ENCODE measurements around the gene PROB1. TPM values are rescaled to one million over a fixed set of nuclear protein-coding genes. Genes with fewer than 3 reads are reported as not detected.

PROB1 gene
- total and polyA plus RNA-seq, 7 donors, result 15.2 to 86.7 (median 42.3) TPM

DNA sequence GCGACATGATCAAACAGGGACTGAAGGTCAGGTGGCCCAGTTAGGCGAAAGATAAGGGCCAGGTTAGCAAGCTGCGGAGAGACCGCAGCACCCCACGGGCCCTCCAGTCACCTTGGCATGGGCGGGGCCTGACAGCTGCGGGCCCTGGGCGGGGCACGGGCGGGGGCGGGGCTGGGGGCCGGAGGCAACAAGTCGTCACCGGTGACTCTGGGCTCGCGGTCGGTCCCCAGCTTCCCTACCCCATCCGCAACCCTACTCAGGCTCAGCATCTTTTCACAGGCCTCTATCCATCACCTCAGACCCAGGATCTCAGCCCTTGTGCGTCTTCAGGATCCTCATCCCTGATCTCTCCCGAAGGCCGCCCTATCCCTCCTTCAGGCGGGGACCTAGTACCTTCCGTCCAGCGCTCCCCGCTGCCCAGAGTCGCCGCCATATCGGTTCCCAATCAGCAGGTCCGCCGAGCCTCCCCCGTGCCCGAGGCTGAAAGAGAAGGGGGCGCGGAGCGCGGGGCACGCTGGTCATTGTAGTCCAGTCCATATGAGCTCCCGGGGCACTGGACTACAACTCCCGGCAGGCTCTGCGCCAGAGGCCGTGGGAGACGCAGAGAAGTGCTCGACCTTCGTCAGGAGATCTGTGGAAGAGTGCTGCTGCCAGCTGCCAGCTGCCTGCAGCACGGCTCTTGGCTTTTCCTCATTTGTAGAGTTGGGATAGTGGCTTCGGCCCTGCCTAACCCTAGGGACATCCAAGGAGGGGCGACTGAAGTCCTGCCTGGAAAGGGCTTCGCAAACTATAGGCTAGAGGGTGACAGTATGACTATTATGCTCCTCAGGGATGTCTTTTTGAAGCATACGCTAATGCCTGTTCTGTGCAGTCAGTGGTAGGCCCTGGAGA lies 44.4 kb upstream of the PROB1 start, which contains the start of gene DNAJC18:
Gene DNAJC18 (minus strand): TSS at position 513 of the 891 bp plus-strand sequence. CDS start 80 bp downstream, at position 433.
- DNase-seq (peak; percentile 96 to 97), ATAC-seq (peak; percentile 98 to 99 (median 98))
- H3K27me3 ChIP-seq (ENCODE audit: insufficient read depth in 3 of 3, low read length in 2 of 3), result no peaks in the 10 kb centered on the region
- peaks cover 12% of the 10 kb centered on the region for H3K4me1 ChIP-seq
- H3K36me3 ChIP-seq (ENCODE audit: insufficient read depth in 1 of 2, low read depth in 1 of 2), result peaks cover 0 to 26% of the 10 kb centered on the region in 2 donors
- intact Hi-C loops (cut with DNase I), result loop anchor here in 1 of 2 donors (5.0 kb wide), 1 partner anchor 123 kb away; the partner anchor contains the start of gene UBE2D2
- no peaks in the 10 kb centered on the region for H3K9me3 ChIP-seq
- WGBS, 3 donors, result 2 to 4% (median 3%) methylated on average over 49 of the region's 49 CpGs
- peak within 1 kb of the TSS; percentile 100 for H3K27ac ChIP-seq
- H3K4me3 ChIP-seq, result peak within 1 kb of the TSS; percentile 94
- TF ChIP-seq, protein P1, sequence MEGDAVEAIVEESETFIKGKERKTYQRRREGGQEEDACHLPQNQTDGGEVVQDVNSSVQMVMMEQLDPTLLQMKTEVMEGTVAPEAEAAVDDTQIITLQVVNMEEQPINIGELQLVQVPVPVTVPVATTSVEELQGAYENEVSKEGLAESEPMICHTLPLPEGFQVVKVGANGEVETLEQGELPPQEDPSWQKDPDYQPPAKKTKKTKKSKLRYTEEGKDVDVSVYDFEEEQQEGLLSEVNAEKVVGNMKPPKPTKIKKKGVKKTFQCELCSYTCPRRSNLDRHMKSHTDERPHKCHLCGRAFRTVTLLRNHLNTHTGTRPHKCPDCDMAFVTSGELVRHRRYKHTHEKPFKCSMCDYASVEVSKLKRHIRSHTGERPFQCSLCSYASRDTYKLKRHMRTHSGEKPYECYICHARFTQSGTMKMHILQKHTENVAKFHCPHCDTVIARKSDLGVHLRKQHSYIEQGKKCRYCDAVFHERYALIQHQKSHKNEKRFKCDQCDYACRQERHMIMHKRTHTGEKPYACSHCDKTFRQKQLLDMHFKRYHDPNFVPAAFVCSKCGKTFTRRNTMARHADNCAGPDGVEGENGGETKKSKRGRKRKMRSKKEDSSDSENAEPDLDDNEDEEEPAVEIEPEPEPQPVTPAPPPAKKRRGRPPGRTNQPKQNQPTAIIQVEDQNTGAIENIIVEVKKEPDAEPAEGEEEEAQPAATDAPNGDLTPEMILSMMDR (IDR thresholded peaks at IDR 0.05), result no peak

DNA sequence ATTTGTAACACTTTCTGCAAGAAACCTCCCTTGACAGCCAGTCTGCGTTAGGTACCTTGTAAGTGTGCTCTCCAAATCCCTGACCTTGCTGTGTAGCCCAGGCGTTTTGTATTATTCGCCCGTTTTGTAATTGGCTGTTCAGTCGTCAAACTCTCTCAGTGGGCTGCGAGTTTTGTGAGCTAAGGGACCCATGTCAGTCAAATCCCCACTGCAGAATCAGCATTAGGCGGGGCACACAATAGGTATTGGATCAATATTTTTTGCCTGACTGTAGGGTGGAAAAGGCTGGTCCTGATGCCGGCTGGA lies 43.8 kb upstream of the PROB1 start:
- ATAC-seq (no peak), DNase-seq (no peak)
- Histone ChIP-seq H3K4me3 (peak overlapping the region; percentile 94), H3K27me3 (ENCODE audit: insufficient read depth in 3 of 3, low read length in 2 of 3) (no peaks in the 10 kb centered on the region), H3K27ac (peak overlapping the region; percentile 100), H3K36me3 (ENCODE audit: insufficient read depth in 1 of 2, low read depth in 1 of 2) (peaks cover 0 to 32% of the 10 kb centered on the region in 2 donors), H3K4me1 (peaks cover 12% of the 10 kb centered on the region), H3K9me3 (no peaks in the 10 kb centered on the region)
- TF ChIP-seq, protein P1 (IDR thresholded peaks at IDR 0.05), result no peak
- 18 to 34% (median 27%) methylated on average over 8 of the region's 8 CpGs for WGBS, 3 donors
- intact Hi-C loops (cut with DNase I), result loop anchor here in 1 of 2 donors (5.0 kb wide), 1 partner anchor 124 kb away; the partner anchor contains the start of gene UBE2D2

DNA sequence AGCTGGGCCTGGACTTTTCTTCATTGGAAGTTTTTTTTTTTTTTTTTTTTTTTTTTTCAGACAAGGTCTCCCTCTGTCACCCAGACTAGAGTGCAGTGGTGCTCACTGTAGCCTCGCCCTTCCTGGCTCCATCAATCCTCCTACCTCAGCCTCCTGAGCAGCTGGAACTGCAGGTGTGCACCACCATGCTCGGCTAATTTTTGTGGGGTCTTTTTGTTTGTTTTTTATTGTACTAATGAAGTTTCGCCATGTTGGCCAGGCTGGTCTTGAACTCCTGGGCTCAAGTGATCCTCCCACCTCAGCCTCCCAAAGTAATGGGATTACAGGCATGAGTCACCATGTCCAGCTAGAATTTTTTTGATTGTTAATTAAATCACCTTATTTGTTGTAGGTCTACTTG lies 40.8 kb upstream of the PROB1 start:
- TF ChIP-seq, protein P1 (IDR thresholded peaks at IDR 0.05), result no peak
- H3K27ac ChIP-seq, result no peak overlapping the region
- H3K9me3 ChIP-seq, result no peaks in the 10 kb centered on the region
- intact Hi-C loops (cut with DNase I), result loop anchor here in 1 of 2 donors (5.0 kb wide), 1 partner anchor 127 kb away; the partner anchor contains the start of gene UBE2D2
- H3K27me3 ChIP-seq (ENCODE audit: insufficient read depth in 3 of 3, low read length in 2 of 3), result no peaks in the 10 kb centered on the region
- DNase-seq, result no peak
- WGBS, 3 donors, result 97 to 99% (median 99%) methylated on average over 3 of the region's 3 CpGs
- peaks cover 0 to 61% of the 10 kb centered on the region in 2 donors for H3K36me3 ChIP-seq (ENCODE audit: insufficient read depth in 1 of 2, low read depth in 1 of 2)
- ATAC-seq, result no peak
- peaks cover 12% of the 10 kb centered on the region for H3K4me1 ChIP-seq
- no peak overlapping the region for H3K4me3 ChIP-seq

DNA sequence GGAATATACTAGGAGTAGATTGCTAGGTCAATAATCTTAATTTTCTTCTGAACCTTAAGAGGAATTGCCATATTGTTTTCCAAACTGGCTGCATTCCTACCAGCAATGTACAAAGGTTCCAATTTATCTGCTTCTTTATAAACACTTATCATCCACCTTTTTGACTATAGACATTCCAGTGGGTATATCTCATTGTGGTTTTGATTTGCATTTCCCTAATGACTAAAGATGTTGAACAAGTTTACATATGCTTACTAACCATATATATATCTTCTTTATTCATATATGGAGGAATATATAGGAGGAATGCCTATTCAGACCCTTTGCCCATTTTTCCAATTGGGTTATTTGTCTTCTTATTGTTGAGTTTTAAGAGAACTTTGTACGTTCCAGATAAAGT lies 36.8 kb upstream of the PROB1 start:
- no peak overlapping the region for H3K4me3 ChIP-seq
- no peak for ATAC-seq
- no peak for DNase-seq
- H3K9me3 ChIP-seq, result no peaks in the 10 kb centered on the region
- no peaks in the 10 kb centered on the region for H3K27me3 ChIP-seq (ENCODE audit: insufficient read depth in 3 of 3, low read length in 2 of 3)
- H3K36me3 ChIP-seq (ENCODE audit: insufficient read depth in 1 of 2, low read depth in 1 of 2), result peaks cover 4 to 93% of the 10 kb centered on the region in 2 donors
- TF ChIP-seq, protein P1 (IDR thresholded peaks at IDR 0.05), result no peak
- intact Hi-C loops (cut with DNase I), result no loop called here
- 89 to 96% (median 96%) methylated on average over 1 of the region's 1 CpG for WGBS, 3 donors
- no peak overlapping the region for H3K27ac ChIP-seq
- H3K4me1 ChIP-seq, result no peaks in the 10 kb centered on the region

All from psoas muscle (tissue), 8 donors.